ENCODE results near the gene USP17L20.
"Not testable (repeated sequence)": the region's sequence is repeated elsewhere in the genome, so short reads cannot be mapped to it uniquely, and the experiment has no call there.

USP17L20 gene

GRCh38 chr4:9267319-9267718 lies 9.4 kb downstream of the USP17L20 start, which contains the start of gene USP17L22:
USP17L22 (plus strand) TSS chr4:9267619; CDS start chr4:9267619, 0 bp downstream.
- not testable (repeated sequence) for H3K4me1 ChIP-seq (ENCODE audit: insufficient read depth, low read length); H3K36me3 ChIP-seq (ENCODE audit: insufficient read depth, low read length); H3K4me3 ChIP-seq (ENCODE audit: low read length); H2AFZ ChIP-seq (ENCODE audit: low read depth, low read length); H3K9me3 ChIP-seq (ENCODE audit: low read length); H3K27me3 ChIP-seq (ENCODE audit: insufficient read depth, low read length)

DNA sequence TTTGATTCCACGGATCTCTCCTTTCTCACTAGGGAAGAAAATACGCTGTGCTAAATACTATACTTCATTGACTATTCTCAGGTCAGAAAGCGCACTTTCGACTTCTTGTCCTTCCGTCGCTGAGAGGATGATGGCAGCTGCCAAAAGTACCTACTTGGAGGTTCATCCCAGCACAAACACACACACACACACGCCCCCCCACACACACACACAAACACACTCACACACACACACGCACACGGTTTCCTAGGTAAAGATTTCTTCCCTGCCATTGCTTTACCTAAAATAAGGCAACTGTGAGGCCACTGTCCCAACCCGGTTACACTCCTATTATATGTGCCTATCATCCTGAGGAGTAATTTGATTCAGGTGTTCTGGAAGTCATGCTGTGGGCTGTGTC lies 13.8 kb downstream of the USP17L20 start:
- not testable (repeated sequence) for H3K4me1 ChIP-seq (ENCODE audit: insufficient read depth, low read length); H3K4me3 ChIP-seq (ENCODE audit: low read length); H3K9me3 ChIP-seq (ENCODE audit: low read length); H2AFZ ChIP-seq (ENCODE audit: low read depth, low read length); H3K27me3 ChIP-seq (ENCODE audit: insufficient read depth, low read length); H3K36me3 ChIP-seq (ENCODE audit: insufficient read depth, low read length)

Measured in neuron (in vitro differentiated cells).